H1 (cell line): ENCODE results near the gene ITGAE. TPM values are rescaled to one million over a fixed set of nuclear protein-coding genes. Genes with fewer than 3 reads are reported as not detected.

Source experiments
- CTCF ChIA-PET: fragments of 300-600 bp; sonication (Branson Sonifier 250); formaldehyde crosslinking; loops from one replicate; lab custom pipeline; 2021; ENCODE audit not compliant: partially characterized antibody; lab: Charles Lee
- POLR2A ChIA-PET: fragments of 300-600 bp; sonication (Branson Sonifier 250); formaldehyde crosslinking; loops from one replicate; lab custom pipeline; 2021; ENCODE audit warnings: inconsistent platforms; ENCODE audit not compliant: partially characterized antibody; lab: Charles Lee
- DNase-seq, 2 experiments: peaks; one replicate each; pipeline versions ENCODE4 v3.0.0 to v3.0.0-alpha.2; 2010 to 2022; ENCODE audit warnings: low spot score in 2 of 2, low read depth in 1 of 2, mixed read lengths in 1 of 2
- FAIRE-seq: peaks from 2 replicates; lab custom pipeline; 2011; peaks lifted over from hg19 to GRCh38; lab: Jason Lieb, UNC
- H2AFZ ChIP-seq: 2 replicates; pipeline ENCODE4 v1.8.1; 2012; ENCODE audit warnings: low read length, inconsistent platforms
- H2AK5ac ChIP-seq: 2 replicates; pipeline ENCODE4 v1.6.1; 2013; ENCODE audit warnings: low read depth, low read length
- H2BK120ac ChIP-seq: replicated peaks from 2 replicates; pipeline ENCODE3; 2013; ENCODE audit warnings: low read depth, low read length, inconsistent platforms
- H2BK12ac ChIP-seq: 2 replicates; pipeline ENCODE4 v1.6.1; 2013; ENCODE audit warnings: low read depth, low read length
- H2BK15ac ChIP-seq: 2 replicates; pipeline ENCODE4 v1.6.1; 2013; ENCODE audit warnings: low read length
- H2BK20ac ChIP-seq: 2 replicates; pipeline ENCODE4 v1.6.1; 2013; ENCODE audit warnings: low read length
- H2BK5ac ChIP-seq: 2 replicates; pipeline ENCODE4 v1.6.1; 2013; ENCODE audit warnings: low read depth, low read length
- H3K14ac ChIP-seq: 2 replicates; pipeline ENCODE4 v1.6.1; 2013; ENCODE audit warnings: inconsistent platforms; ENCODE audit not compliant: insufficient read length
- H3K18ac ChIP-seq: 2 replicates; pipeline ENCODE4 v1.6.1; 2013; ENCODE audit warnings: low read length; ENCODE audit errors: extremely low read depth
- H3K23ac ChIP-seq: 2 replicates; pipeline ENCODE4 v1.6.1; 2013; ENCODE audit warnings: inconsistent platforms; ENCODE audit not compliant: insufficient read length
- H3K23me2 ChIP-seq: 2 replicates; pipeline ENCODE4 v1.6.1; 2013; ENCODE audit warnings: low read depth, low read length
- H3K27ac ChIP-seq: 2 replicates; pipeline ENCODE4 v1.6.1; 2011; ENCODE audit warnings: low read depth, low read length, inconsistent platforms
- H3K27me3 ChIP-seq, 4 experiments: replicated peaks in 1 of 4; 1 replicate in 1 of 4; 2 replicates in 3 of 4; pipeline versions ENCODE4 v1.6.1 to v1.8.1; 2011 to 2013; ENCODE audit warnings: low read length in 3 of 4, mild to moderate bottlenecking in 3 of 4, inconsistent platforms in 2 of 4, mixed read lengths in 2 of 4, moderate library complexity in 1 of 4; ENCODE audit not compliant: control insufficient read depth in 3 of 4, insufficient read depth in 3 of 4; ENCODE audit errors: extremely low read depth in 1 of 4
- H3K36me3 ChIP-seq, 4 experiments: 2 replicates each; pipeline versions ENCODE4 v1.6.1 to v1.8.1; 2011 to 2013; ENCODE audit warnings: mild to moderate bottlenecking in 4 of 4, low read length in 3 of 4, moderate library complexity in 2 of 4, control low read depth in 1 of 4, inconsistent platforms in 1 of 4; ENCODE audit not compliant: insufficient read depth in 4 of 4, control insufficient read depth in 2 of 4
- H3K4ac ChIP-seq: replicated peaks from 2 replicates; pipeline ENCODE3; 2013; ENCODE audit warnings: low read length, low read depth, mixed read lengths, inconsistent platforms; ENCODE audit not compliant: insufficient read length
- H3K4me1 ChIP-seq, 4 experiments: replicated peaks in 1 of 4; 1 replicate in 1 of 4; 2 replicates in 3 of 4; pipeline versions ENCODE4 v1.6.1 to v1.8.1; 2011 to 2013; ENCODE audit warnings: low read length in 3 of 4, inconsistent platforms in 2 of 4, mixed read lengths in 1 of 4; ENCODE audit not compliant: insufficient read depth in 4 of 4, control insufficient read depth in 3 of 4
- H3K4me2 ChIP-seq, 2 experiments: 2 replicates each; pipeline versions ENCODE4 v1.6.1 to v1.8.1; 2011 to 2013; ENCODE audit warnings: low read depth in 2 of 2, low read length in 2 of 2, control low read depth in 1 of 2, inconsistent platforms in 1 of 2, mild to moderate bottlenecking in 1 of 2; ENCODE audit not compliant: insufficient read depth in 1 of 2
- H3K4me3 ChIP-seq, 4 experiments: fragments of 200-600, 300-600 bp in 1 of 4; sonication (generic), shearing (Covaris generic), sonication (Bioruptor Twin) in 1 of 4; 2 replicates each; pipeline versions ENCODE4 v1.5.1 to v1.8.1; 2011 to 2016; ENCODE audit warnings: low read length in 4 of 4, low read depth in 3 of 4, control low read depth in 2 of 4, inconsistent platforms in 2 of 4, mild to moderate bottlenecking in 2 of 4, mixed read lengths in 1 of 4, moderate library complexity in 1 of 4; ENCODE audit not compliant: insufficient read depth in 2 of 4; ENCODE audit errors: extremely low read depth in 1 of 4
- H3K56ac ChIP-seq: replicated peaks from 2 replicates; pipeline ENCODE3; 2013; ENCODE audit warnings: low read depth, mild to moderate bottlenecking, mixed read lengths, low read length, inconsistent platforms; ENCODE audit not compliant: insufficient read length
- H3K79me1 ChIP-seq: 2 replicates; pipeline ENCODE4 v1.6.1; 2013; ENCODE audit warnings: low read depth, low read length, control low read depth
- H3K79me2 ChIP-seq, 2 experiments: 2 replicates each; pipeline versions ENCODE4 v1.6.1 to v1.8.1; 2012 to 2013; ENCODE audit warnings: low read length in 2 of 2, mild to moderate bottlenecking in 2 of 2, inconsistent platforms in 1 of 2; ENCODE audit not compliant: insufficient read depth in 2 of 2, control insufficient read depth in 1 of 2
- H3K9ac ChIP-seq, 4 experiments: replicated peaks in 1 of 4; 1 replicate in 1 of 4; 2 replicates in 3 of 4; pipeline versions ENCODE4 v1.6.1 to v1.8.1; 2011 to 2013; ENCODE audit warnings: low read depth in 3 of 4, low read length in 3 of 4, control low read depth in 2 of 4, mild to moderate bottlenecking in 2 of 4, moderate library complexity in 2 of 4, inconsistent platforms in 1 of 4; ENCODE audit errors: extremely low read depth in 1 of 4
- H3K9me3 ChIP-seq, 2 experiments: 2 replicates each; pipeline versions ENCODE4 v1.6.1 to v1.8.1; 2012 to 2013; ENCODE audit warnings: mild to moderate bottlenecking in 2 of 2, moderate library complexity in 2 of 2, control low read depth in 1 of 2, inconsistent platforms in 1 of 2, low read depth in 1 of 2, low read length in 1 of 2, mixed read lengths in 1 of 2; ENCODE audit not compliant: insufficient read depth in 2 of 2
- H4K20me1 ChIP-seq, 2 experiments: replicated peaks in 1 of 2; 2 replicates each; pipeline versions ENCODE3 to v1.8.1; 2011 to 2013; ENCODE audit warnings: inconsistent platforms in 2 of 2, low read length in 2 of 2, mild to moderate bottlenecking in 1 of 2; ENCODE audit not compliant: insufficient read depth in 2 of 2, control insufficient read depth in 1 of 2
- H4K5ac ChIP-seq: 2 replicates; pipeline ENCODE4 v1.6.1; 2013; ENCODE audit warnings: low read length, low read depth, mixed read lengths, inconsistent platforms; ENCODE audit not compliant: insufficient read length
- H4K8ac ChIP-seq: 2 replicates; pipeline ENCODE4 v1.8.0; 2013; ENCODE audit warnings: mild to moderate bottlenecking, moderate library complexity, low read length, inconsistent platforms; ENCODE audit not compliant: insufficient read depth; ENCODE audit errors: extremely low read depth
- H4K91ac ChIP-seq: replicated peaks from 2 replicates; pipeline ENCODE3; 2013; ENCODE audit warnings: low read length, mixed read lengths, inconsistent platforms; ENCODE audit not compliant: insufficient read length
- CBX5 ChIP-seq: fragments of 300-800, 300-1000 bp; sonication (generic); IDR thresholded peaks from 2 replicates; pipeline ENCODE4 v1.7.1; 2016; ENCODE audit warnings: antibody characterized with exemption, low read length, low read depth
- E2F6 ChIP-seq: IDR thresholded peaks from 2 replicates; pipeline ENCODE4 v1.6.1; 2012; ENCODE audit warnings: inconsistent platforms
- FOSL1 ChIP-seq: IDR thresholded peaks from 2 replicates; pipeline ENCODE4 v1.6.1; 2011; ENCODE audit warnings: mild to moderate bottlenecking, low read depth, low read length, moderate library complexity; ENCODE audit not compliant: insufficient read depth
- POLR2AphosphoS5 ChIP-seq: IDR thresholded peaks from 2 replicates; pipeline ENCODE4 v1.6.1; 2011; ENCODE audit warnings: low read depth, low read length
- SRF ChIP-seq: IDR thresholded peaks from 2 replicates; pipeline ENCODE4 v1.6.1; 2011; ENCODE audit warnings: mild to moderate bottlenecking, low read depth, low read length, moderate library complexity
- YY1 ChIP-seq: IDR thresholded peaks from 2 replicates; pipeline ENCODE4 v1.6.1; 2011; ENCODE audit warnings: low read depth, mild to moderate bottlenecking, low read length
- WGBS, 2 experiments: shearing (Covaris generic) in 1 of 2; methylation state at CpG; one replicate each; pipeline versions ENCODE4 v1.1.6 to v1.1.7; 2013 to 2015; ENCODE audit warnings: low lambda C conversion rate in 2 of 2, mixed read lengths in 2 of 2, inconsistent platforms in 1 of 2, low coverage in 1 of 2, missing lambda C conversion rate in 1 of 2; ENCODE audit not compliant: insufficient replicate concordance in 2 of 2, insufficient coverage in 1 of 2, insufficient read length in 1 of 2; ENCODE audit errors: extremely low coverage in 1 of 2, missing lambda C conversion rate in 1 of 2; 5-methylcytosine and 5-hydroxymethylcytosine counted together
- polyA plus RNA-seq, 7 experiments: library from polyadenylated mRNA; depleted of rRNA in 3 of 7; stranded (reverse) in 5 of 7; unstranded in 2 of 7; fragments of >200 nt in 5 of 7; fragments of 200-250 nt in 2 of 7; gene quantifications; 1 replicate in 5 of 7; 2 replicates in 1 of 7; 4 replicates in 1 of 7; pipeline versions ENCODE4 v1.2.1 to v1.2.3, GENCODE V29; 2011 to 2013; ENCODE audit warnings: missing spikeins in 2 of 7, mixed read lengths in 2 of 7
- total RNA-seq: library from RNA; stranded (reverse); fragmentation: NEBNext Ultra II Directional; extraction: Animal tissue kit (Norgen Biotek cat#: 25700); gene quantifications from 2 replicates; pipeline ENCODE4 v1.2.1, GENCODE V29; 2021

Gene ITGAE
- total and polyA plus RNA-seq, 2 of the 8 experiments (the other 6 are each of a cell fraction or from before 2014, with no cell fraction given), result 23.2 to 43.1 TPM

GRCh38 chr17:3693829-3694231, 107.2 kb downstream of the ITGAE start:
- Histone ChIP-seq H3K27ac (no peak overlapping the region), H3K14ac (no peak overlapping the region), H3K23me2 (peaks cover 9% of the 10 kb centered on the region; the same call in 1 of the 2 replicates), H3K56ac (no peak overlapping the region), H3K4me2 (no peak overlapping the region), H3K9me3 (no peaks in the 10 kb centered on the region), H3K36me3 (no peaks in the 10 kb centered on the region), H3K23ac (no peak overlapping the region), H2BK15ac (no peak overlapping the region), H2AK5ac (no peak overlapping the region), H3K4me1 (peaks cover 0 to 14% (median 8%) of the 10 kb centered on the region in 4 experiments; a peak in 5 of 7 replicates), H2AFZ (no peak overlapping the region), H4K91ac (no peak overlapping the region), H2BK12ac (no peak overlapping the region), H3K4ac (no peak overlapping the region), H4K5ac (no peak overlapping the region), H3K79me1 (no peaks in the 10 kb centered on the region), H3K18ac (no peak overlapping the region), H3K27me3 (peaks cover 0 to 22% (median 13%) of the 10 kb centered on the region in 4 experiments; a peak in 6 of 7 replicates), H3K9ac (no peak overlapping the region), H3K79me2 (no peaks in the 10 kb centered on the region), H4K8ac (no peak overlapping the region), H4K20me1 (peaks cover 0 to 8% of the 10 kb centered on the region in 2 experiments), H2BK5ac (no peak overlapping the region), H3K4me3 (no peak overlapping the region), H2BK20ac (no peak overlapping the region), H2BK120ac (no peak overlapping the region)
- CTCF ChIA-PET, result interaction anchor here (0.9 to 3.0 kb wide), 4 partner anchors 11 to 55 kb away, joined by 3 to 20 read pairs (median 4); no protein-coding TSS in a partner anchor
- WGBS, 2 experiments, result 84% methylated on average over 8 of the region's 9 CpGs; no CpG with 5 or more reads in 1 of the 2 experiments
- no peak for TF ChIP-seq FOSL1
- no peak for TF ChIP-seq E2F6
- no peak for TF ChIP-seq SRF
- no peak for TF ChIP-seq YY1
- no peak for TF ChIP-seq POLR2AphosphoS5
- TF ChIP-seq CBX5, result no peak
- DNase-seq (no peak), FAIRE-seq (no peak)
- POLR2A ChIA-PET, result interaction anchor here (2.9 to 3.1 kb wide), 2 partner anchors 27 to 30 kb away, joined by 10 to 13 read pairs; partner anchors contain the start of gene HASPIN
